Heart right ventricle (tissue), 16 donors: ENCODE measurements around the gene GPR176. TPM values are rescaled to one million over a fixed set of nuclear protein-coding genes. Genes with fewer than 3 reads are reported as not detected.

ENCODE experiments used
- ATAC-seq, 8 donors: fragments of 200-7000 bp; cut with Tn5 transposase; one replicate each; pipeline ENCODE4 v1.9.1; 2020; ENCODE audit warnings: mild to moderate bottlenecking in 8 of 8, moderate library complexity in 8 of 8, moderate number of reproducible peaks in 1 of 8
- DNase-seq, 2 donors: peaks; one replicate each; pipeline ENCODE4 v3.0.0-alpha.2; 2020
- H3K27ac ChIP-seq, 10 donors: fragments of 200-600 bp; sonication (generic) in 2 of 10; one replicate each; pipeline versions ENCODE4 v1.5.0 to v1.8.0; 2020 to 2022; ENCODE audit warnings: mild to moderate bottlenecking in 3 of 10
- H3K27me3 ChIP-seq, 7 donors: fragments of 200-600 bp; one replicate each; pipeline ENCODE4 v1.8.0; 2021 to 2022; ENCODE audit warnings: mild to moderate bottlenecking in 2 of 7
- H3K36me3 ChIP-seq, 9 donors: fragments of 200-600 bp; sonication (generic) in 1 of 9; one replicate each; pipeline versions ENCODE4 v1.5.0 to v1.8.0; 2020 to 2022; ENCODE audit warnings: mild to moderate bottlenecking in 2 of 9
- H3K4me1 ChIP-seq, 9 donors: fragments of 200-600 bp; sonication (generic) in 1 of 9; one replicate each; pipeline versions ENCODE4 v1.5.0 to v1.8.0; 2020 to 2022; ENCODE audit warnings: mild to moderate bottlenecking in 4 of 9
- H3K4me3 ChIP-seq, 10 donors: fragments of 200-600 bp; sonication (generic) in 2 of 10; one replicate each; pipeline versions ENCODE4 v1.5.0 to v1.8.0; 2020 to 2022; ENCODE audit warnings: mild to moderate bottlenecking in 7 of 10, moderate library complexity in 2 of 10
- H3K9me3 ChIP-seq, 11 donors: fragments of 200-600 bp in 10 of 11; sonication (generic) in 2 of 11; one replicate each; pipeline versions ENCODE4 v1.5.0 to v1.8.0; 2013 to 2022; ENCODE audit warnings: mild to moderate bottlenecking in 2 of 11, control low read depth in 1 of 11, moderate library complexity in 1 of 11
- WGBS, 2 donors: extraction: QIAGEN DNeasy Blood & Tissue Kit; methylation state at CpG; one replicate each; pipeline ENCODE4 v1.1.7; 2013; ENCODE audit warnings: inconsistent platforms in 1 of 2; 5-methylcytosine and 5-hydroxymethylcytosine counted together
- intact Hi-C, 10 donors: fragments of 100-400 bp; cut with DNase I; formaldehyde crosslinking; loops; one replicate each; pipeline versions ENCODE4 v1.11.1 to v1.14.2; 2022
- polyA plus RNA-seq, 2 donors: library from polyadenylated mRNA; stranded (reverse); fragments of 200-250 nt; gene quantifications; one replicate each; pipeline ENCODE4 v1.2.3, GENCODE V29; 2013
- total RNA-seq, 10 donors: library from RNA; stranded (reverse); fragmentation: NEBNext Ultra II Directional in 3 of 10; extraction: Animal tissue kit (Norgen Biotek cat#: 25700) in 3 of 10; gene quantifications; one replicate each; pipeline versions ENCODE4 v1.2.1 to v1.2.4, GENCODE V29; 2021 to 2023
- TF ChIP-seq, protein P1 (sequence below), 9 donors: fragments of 200-600 bp; sonication (generic) in 2 of 9; IDR thresholded peaks; one replicate each; pipeline versions ENCODE4 v1.5.0 to v1.8.0; 2021 to 2022; ENCODE audit warnings: antibody characterized with exemption in 9 of 9, mild to moderate bottlenecking in 5 of 9, moderate library complexity in 1 of 9
- donor health status: Arrhythmogenic right ventricular cardiomyopathy.
- donor health status: ischemic (EF 13 %, LVEDD 7.1; RV severe dilation, severe dysfunction).
- donor health status: healthy with polysubstance abuse.
- donor health status: DM: no; HTN: yes; CAD: no.
- donor health status: DM: no; HTN: no; CAD: no.
- donor health status: ischemic (EF 25% LVEDD 6.9; RV normal size, moderate dysfunction).
- donor health status: ischemic (EF 25% LVEDD 5.7; RV mildly dilated, moderate dysfunction).
- donor health status: healthy.
- donor health status: DM: yes; HTN: yes; CAD: no.
- donor health status: Ischemic cardiomyopathy.
- donor health status: ischemic (EF 35%, LVEDD 5.7; RV mildly dilated, moderate dysfunction).
- donor health status: nonischemic (EF 11% LVEDD 7.7; RV severe dilation, severe dysfunction).
- donor health status: DM: yes; HTN: yes; CAD: no.
- donor health status: PGD.
- donor health status: ischemic (EF 29% LVEDD 5.4; RV normal size, mild dysfunction).
- donor health status: nonischemic (EF 23%, LVEDD 6.1; RV moderate dilation, normal function).

GPR176 gene
- total and polyA plus RNA-seq, 12 donors: 0.87 to 3.1 (median 1.6) TPM

DNA sequence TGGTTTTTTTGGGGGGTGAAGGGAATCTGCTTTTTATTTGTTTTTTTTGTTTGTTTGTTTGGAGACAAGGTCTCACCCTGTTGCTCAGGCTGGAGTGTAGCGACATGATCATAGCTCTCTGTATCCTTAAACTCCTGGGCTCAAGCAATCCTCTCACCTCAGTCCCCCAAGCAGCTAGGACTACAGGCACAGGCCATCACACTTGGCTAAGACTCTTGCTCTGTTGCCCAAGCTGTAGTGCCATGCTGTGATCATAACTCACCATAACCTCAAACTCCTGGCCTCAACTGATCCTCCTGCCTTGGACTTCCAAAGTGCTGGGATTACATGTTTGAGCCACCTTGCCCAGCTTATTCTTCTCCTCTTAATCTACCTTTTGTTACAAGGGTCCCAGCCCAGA, 31.8 kb downstream of the GPR176 start:
- DNase-seq (no peak), ATAC-seq (no peak)
- Histone ChIP-seq H3K27me3 (peaks cover 0 to 4% (median 0%) of the 10 kb centered on the region in 7 donors), H3K9me3 (no peaks in the 10 kb centered on the region), H3K4me1 (no peaks in the 10 kb centered on the region), H3K27ac (no peak overlapping the region), H3K36me3 (no peaks in the 10 kb centered on the region), H3K4me3 (no peak overlapping the region)
- TF ChIP-seq, protein P1, sequence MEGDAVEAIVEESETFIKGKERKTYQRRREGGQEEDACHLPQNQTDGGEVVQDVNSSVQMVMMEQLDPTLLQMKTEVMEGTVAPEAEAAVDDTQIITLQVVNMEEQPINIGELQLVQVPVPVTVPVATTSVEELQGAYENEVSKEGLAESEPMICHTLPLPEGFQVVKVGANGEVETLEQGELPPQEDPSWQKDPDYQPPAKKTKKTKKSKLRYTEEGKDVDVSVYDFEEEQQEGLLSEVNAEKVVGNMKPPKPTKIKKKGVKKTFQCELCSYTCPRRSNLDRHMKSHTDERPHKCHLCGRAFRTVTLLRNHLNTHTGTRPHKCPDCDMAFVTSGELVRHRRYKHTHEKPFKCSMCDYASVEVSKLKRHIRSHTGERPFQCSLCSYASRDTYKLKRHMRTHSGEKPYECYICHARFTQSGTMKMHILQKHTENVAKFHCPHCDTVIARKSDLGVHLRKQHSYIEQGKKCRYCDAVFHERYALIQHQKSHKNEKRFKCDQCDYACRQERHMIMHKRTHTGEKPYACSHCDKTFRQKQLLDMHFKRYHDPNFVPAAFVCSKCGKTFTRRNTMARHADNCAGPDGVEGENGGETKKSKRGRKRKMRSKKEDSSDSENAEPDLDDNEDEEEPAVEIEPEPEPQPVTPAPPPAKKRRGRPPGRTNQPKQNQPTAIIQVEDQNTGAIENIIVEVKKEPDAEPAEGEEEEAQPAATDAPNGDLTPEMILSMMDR (IDR thresholded peaks at IDR 0.05): no peak
- whole genome bisulfite sequencing, 2 donors: 88 to 90% methylated on average over 1 of the region's 1 CpG
- intact Hi-C loops: loop anchor here in 4 of 10 donors (10.0 kb wide), 4 partner anchors 47 to 297 kb away; partner anchors contain the start of gene EIF2AK4 (in 1 of the 4)

DNA sequence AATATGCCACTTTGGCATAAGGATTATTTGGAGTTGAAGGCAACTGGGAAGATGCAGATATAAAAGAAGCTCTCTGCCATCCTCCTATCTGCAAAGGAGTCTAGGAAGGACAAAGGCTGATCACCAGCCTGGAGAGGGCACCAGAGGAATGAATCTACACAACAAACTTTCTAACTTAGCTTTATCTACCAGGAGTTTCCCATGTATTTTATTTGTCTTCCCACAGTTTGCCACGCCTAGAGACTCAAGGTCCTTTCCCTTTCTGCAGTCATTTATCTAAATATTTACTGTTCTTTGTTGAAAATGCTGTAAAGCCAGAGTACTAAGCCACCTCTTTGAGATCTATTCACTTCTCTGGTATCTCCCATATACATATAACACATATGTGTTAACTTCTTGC, 32.2 kb downstream of the GPR176 start:
- no peak overlapping the region for H3K27ac ChIP-seq
- H3K9me3 ChIP-seq: no peaks in the 10 kb centered on the region
- intact Hi-C loops: loop anchor here in 4 of 10 donors (10.0 kb wide), 4 partner anchors 47 to 297 kb away; partner anchors contain the start of gene EIF2AK4 (in 1 of the 4)
- no peak overlapping the region for H3K4me3 ChIP-seq
- no peaks in the 10 kb centered on the region for H3K36me3 ChIP-seq
- ATAC-seq (peak in 4 of 8 donors; percentile 48 to 63 (median 54)), DNase-seq (no peak)
- TF ChIP-seq, protein P1 (IDR thresholded peaks at IDR 0.05): peak in 6 of 9 donors; percentile 20 to 55 (median 47)
- WGBS, 2 donors: 30 to 48% methylated on average over 1 of the region's 1 CpG
- H3K4me1 ChIP-seq: no peaks in the 10 kb centered on the region
- H3K27me3 ChIP-seq: peaks cover 0 to 4% (median 0%) of the 10 kb centered on the region in 7 donors

DNA sequence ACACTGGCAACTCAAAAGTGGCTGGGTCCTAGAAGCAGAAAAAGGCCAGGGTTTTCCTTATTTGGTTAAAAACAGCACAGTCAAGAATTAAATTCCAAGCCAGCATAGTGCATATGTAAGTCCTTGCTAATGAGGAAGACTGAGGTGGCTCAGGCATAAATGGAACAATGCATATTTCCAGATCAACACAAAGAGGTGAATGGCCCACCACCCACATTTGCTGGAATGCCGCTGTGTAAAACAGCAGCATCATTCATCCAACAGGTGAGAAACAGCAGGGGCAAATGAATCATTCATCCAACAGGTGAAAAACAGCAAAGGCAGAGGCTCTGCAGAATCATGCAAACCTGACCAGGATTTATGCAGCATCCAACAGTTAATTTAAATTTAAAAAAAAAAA, 32.9 kb downstream of the GPR176 start:
- ATAC-seq: no peak
- 56 to 58% methylated on average over 1 of the region's 1 CpG for WGBS, 2 donors
- H3K27ac ChIP-seq: no peak overlapping the region
- no peaks in the 10 kb centered on the region for H3K9me3 ChIP-seq
- intact Hi-C loops: loop anchor here in 4 of 10 donors (10.0 kb wide), 4 partner anchors 48 to 298 kb away; partner anchors contain the start of gene EIF2AK4 (in 1 of the 4)
- no peaks in the 10 kb centered on the region for H3K36me3 ChIP-seq
- H3K27me3 ChIP-seq: peaks cover 0 to 4% (median 0%) of the 10 kb centered on the region in 7 donors
- DNase-seq: no peak
- no peaks in the 10 kb centered on the region for H3K4me1 ChIP-seq
- TF ChIP-seq, protein P1 (IDR thresholded peaks at IDR 0.05): no peak
- no peak overlapping the region for H3K4me3 ChIP-seq

DNA sequence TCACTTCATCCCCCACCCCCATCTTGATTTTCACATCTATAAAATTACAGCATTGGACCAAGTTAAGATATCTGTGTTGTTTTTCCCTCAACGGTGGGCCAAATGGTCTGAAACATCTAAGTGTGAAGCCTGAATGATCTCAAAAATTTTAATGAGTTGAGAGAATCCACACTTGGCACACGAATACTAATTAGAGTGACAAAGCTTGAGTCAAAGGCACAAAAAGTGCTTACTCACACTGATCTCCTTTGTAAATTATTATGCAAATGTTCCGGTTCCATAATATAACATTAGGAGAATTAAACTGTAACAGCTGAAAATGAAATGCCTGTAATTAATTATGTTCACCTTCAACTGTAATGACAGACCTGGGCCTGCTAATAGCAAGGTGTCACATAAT, 33.6 kb downstream of the GPR176 start:
- 68 to 71% methylated on average over 3 of the region's 3 CpGs for WGBS, 2 donors
- Histone ChIP-seq H3K4me1 (no peaks in the 10 kb centered on the region), H3K27me3 (peaks cover 0 to 4% (median 0%) of the 10 kb centered on the region in 7 donors), H3K36me3 (no peaks in the 10 kb centered on the region), H3K4me3 (no peak overlapping the region), H3K27ac (no peak overlapping the region), H3K9me3 (no peaks in the 10 kb centered on the region)
- TF ChIP-seq, protein P1 (IDR thresholded peaks at IDR 0.05): no peak
- ATAC-seq (no peak), DNase-seq (no peak)
- intact Hi-C loops: loop anchor here in 4 of 10 donors (10.0 kb wide), 4 partner anchors 48 to 298 kb away; partner anchors contain the start of gene EIF2AK4 (in 1 of the 4)
